Common myeloid progenitor, CD34-positive (primary cell): ENCODE data around the gene CFAP107.

Source experiments
- CTCF ChIA-PET: fragments of 350-600 bp; sonication (Branson Sonifier 250); formaldehyde crosslinking; loops from one replicate; lab custom pipeline; 2021; ENCODE audit warnings: antibody characterized with exemption; lab: Charles Lee
- POLR2A ChIA-PET: fragments of 350-600 bp; sonication (Branson Sonifier 250); formaldehyde crosslinking; loops from one replicate; lab custom pipeline; 2021; ENCODE audit warnings: antibody characterized with exemption; lab: Charles Lee
- DNase-seq, 3 donors: peaks; one replicate each; pipeline versions ENCODE4 v3.0.0 to v3.0.0-alpha.2; 2013
- H3K27ac ChIP-seq, 2 experiments: 1 replicate in 1 of 2; 2 replicates in 1 of 2; pipeline ENCODE4 v1.7.0; 2013; ENCODE audit warnings: inconsistent platforms in 2 of 2, low read length in 2 of 2, mild to moderate bottlenecking in 2 of 2, low read depth in 1 of 2, moderate library complexity in 1 of 2; ENCODE audit not compliant: severe bottlenecking in 2 of 2, insufficient read depth in 1 of 2, poor library complexity in 1 of 2
- H3K27me3 ChIP-seq, 5 experiments: replicated peaks in 2 of 5; 1 replicate in 3 of 5; 2 replicates in 2 of 5; pipeline versions ENCODE4 v1.6.1 to v1.7.0; 2013; ENCODE audit warnings: low read length in 4 of 5, mild to moderate bottlenecking in 2 of 5, moderate library complexity in 2 of 5, inconsistent platforms in 1 of 5; ENCODE audit not compliant: insufficient read depth in 5 of 5, control insufficient read depth in 4 of 5
- H3K36me3 ChIP-seq, 4 experiments: 1 replicate in 2 of 4; 2 replicates in 2 of 4; pipeline versions ENCODE4 v1.6.1 to v1.7.0; 2013; ENCODE audit warnings: low read length in 3 of 4, control low read depth in 1 of 4, mild to moderate bottlenecking in 1 of 4; ENCODE audit not compliant: control insufficient read depth in 4 of 4, insufficient read depth in 4 of 4
- H3K4me1 ChIP-seq, 4 experiments: 1 replicate in 3 of 4; 2 replicates in 1 of 4; pipeline versions ENCODE4 v1.6.1 to v1.7.1; 2013; ENCODE audit warnings: low read length in 3 of 4, mild to moderate bottlenecking in 3 of 4, control low read depth in 1 of 4, inconsistent platforms in 1 of 4, moderate library complexity in 1 of 4; ENCODE audit not compliant: control insufficient read depth in 4 of 4, insufficient read depth in 4 of 4; ENCODE audit errors: control extremely low read depth in 1 of 4
- H3K4me3 ChIP-seq, 7 experiments: 1 replicate in 4 of 7; 2 replicates in 3 of 7; pipeline versions ENCODE4 v1.5.1 to v1.7.0; 2013; ENCODE audit warnings: mild to moderate bottlenecking in 7 of 7, low read length in 6 of 7, moderate library complexity in 6 of 7, inconsistent platforms in 2 of 7, low read depth in 2 of 7, control low read depth in 1 of 7; ENCODE audit not compliant: insufficient read depth in 4 of 7, control insufficient read depth in 1 of 7; ENCODE audit errors: extremely low read depth in 1 of 7
- H3K9me3 ChIP-seq, 5 experiments: 1 replicate in 4 of 5; 2 replicates in 1 of 5; pipeline versions ENCODE4 v1.6.1 to v1.7.1; 2013; ENCODE audit warnings: low read length in 4 of 5, mild to moderate bottlenecking in 2 of 5, inconsistent platforms in 1 of 5, low read depth in 1 of 5, moderate library complexity in 1 of 5; ENCODE audit not compliant: control insufficient read depth in 4 of 5, insufficient read depth in 2 of 5; ENCODE audit errors: control extremely low read depth in 1 of 5
- WGBS: methylation state at CpG from one replicate; pipeline ENCODE4 v1.1.5; 2013; ENCODE audit not compliant: insufficient coverage; 5-methylcytosine and 5-hydroxymethylcytosine counted together

CFAP107 gene

DNA sequence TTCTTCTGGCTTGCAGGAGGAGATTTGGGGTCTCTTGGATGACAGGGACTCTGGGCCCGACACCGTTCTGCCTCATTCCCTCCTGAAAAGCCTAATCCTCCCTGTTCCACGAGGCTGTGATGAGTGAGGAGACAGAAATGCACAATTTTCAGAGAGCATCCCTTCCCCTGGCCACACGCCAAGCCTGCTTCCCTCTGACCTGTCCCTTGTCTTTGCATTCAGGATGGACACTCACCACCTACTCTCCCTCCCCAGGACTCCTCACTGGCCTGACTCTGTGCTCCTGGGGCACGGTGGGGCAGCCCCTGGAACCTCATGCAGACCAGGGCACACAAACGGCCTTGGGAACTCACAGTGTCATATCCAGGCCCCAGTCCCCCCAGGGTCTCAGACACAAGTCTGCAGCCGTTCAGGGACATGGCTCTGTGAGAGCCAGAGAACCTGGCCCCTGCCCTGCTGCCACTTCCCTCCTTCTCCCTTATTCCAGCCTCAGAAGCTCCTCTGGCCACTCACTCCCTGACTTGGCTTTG, 24.0 kb downstream of the CFAP107 start:
- Histone ChIP-seq H3K4me1 (no peaks in the 10 kb centered on the region), H3K36me3 (no peaks in the 10 kb centered on the region), H3K9me3 (peaks cover 0 to 3% (median 0%) of the 10 kb centered on the region in 5 experiments), H3K27ac (no peak overlapping the region), H3K4me3 (no peak overlapping the region), H3K27me3 (peaks cover 0 to 27% (median 4%) of the 10 kb centered on the region in 5 experiments)
- CTCF ChIA-PET = no interaction called here
- DNase-seq = no peak
- WGBS = 79% methylated on average over 7 of the region's 7 CpGs
- POLR2A ChIA-PET = no interaction called here

DNA sequence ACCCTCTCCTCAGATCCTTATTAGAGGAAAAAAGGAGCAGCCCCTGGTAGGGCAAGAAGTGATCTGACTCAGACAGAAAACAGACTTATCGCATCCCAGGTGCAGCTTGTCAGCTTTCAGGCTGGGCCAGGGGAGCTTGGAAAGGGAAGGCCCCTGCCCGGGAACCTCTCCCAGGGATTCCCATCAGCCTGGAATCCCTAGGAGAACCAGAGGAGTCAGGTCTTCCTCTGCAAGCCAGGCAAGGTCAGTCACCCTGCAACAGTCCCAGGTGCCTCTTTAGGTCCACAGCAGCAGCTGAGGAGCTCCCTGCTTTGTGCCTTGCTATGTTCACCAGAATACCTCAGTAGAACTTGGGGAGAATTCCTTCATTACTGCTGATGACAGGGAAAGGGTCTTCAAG, 24.6 kb downstream of the CFAP107 start:
- ChIA-PET POLR2A (no interaction called here), CTCF (no interaction called here)
- H3K4me3 ChIP-seq = no peak overlapping the region
- no peak overlapping the region for H3K27ac ChIP-seq
- DNase-seq = no peak
- H3K9me3 ChIP-seq = peaks cover 0 to 3% (median 0%) of the 10 kb centered on the region in 5 experiments
- no peaks in the 10 kb centered on the region for H3K36me3 ChIP-seq
- H3K27me3 ChIP-seq = peaks cover 0 to 27% (median 4%) of the 10 kb centered on the region in 5 experiments
- 94% methylated on average over 2 of the region's 2 CpGs for WGBS
- H3K4me1 ChIP-seq = no peaks in the 10 kb centered on the region

DNA sequence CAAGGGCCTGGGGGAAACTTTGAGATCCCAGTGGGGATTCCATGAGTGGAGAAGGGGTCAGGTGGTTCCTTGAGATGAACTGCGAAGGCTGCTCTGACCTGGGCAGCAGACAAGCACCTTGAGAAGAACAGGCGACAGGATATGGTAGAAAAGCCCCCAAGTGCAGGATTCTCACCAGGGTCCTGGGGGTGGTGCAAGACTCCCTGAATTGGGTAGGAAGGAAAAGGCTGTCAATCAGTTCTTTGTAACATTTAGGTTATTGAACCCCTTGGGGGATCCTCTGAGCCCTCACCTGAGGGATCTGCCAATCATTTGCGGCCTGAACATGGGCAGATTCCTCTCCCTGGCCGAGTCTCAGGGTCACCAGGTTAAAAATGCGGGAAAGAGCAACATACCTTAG, 25.2 kb downstream of the CFAP107 start:
- Histone ChIP-seq H3K9me3 (peaks cover 0 to 3% (median 0%) of the 10 kb centered on the region in 5 experiments), H3K27me3 (peaks cover 0 to 27% (median 4%) of the 10 kb centered on the region in 5 experiments), H3K4me1 (no peaks in the 10 kb centered on the region), H3K4me3 (no peak overlapping the region), H3K27ac (no peak overlapping the region), H3K36me3 (no peaks in the 10 kb centered on the region)
- ChIA-PET CTCF (no interaction called here), POLR2A (no interaction called here)
- no peak for DNase-seq
- WGBS = 92% methylated on average over 5 of the region's 5 CpGs

DNA sequence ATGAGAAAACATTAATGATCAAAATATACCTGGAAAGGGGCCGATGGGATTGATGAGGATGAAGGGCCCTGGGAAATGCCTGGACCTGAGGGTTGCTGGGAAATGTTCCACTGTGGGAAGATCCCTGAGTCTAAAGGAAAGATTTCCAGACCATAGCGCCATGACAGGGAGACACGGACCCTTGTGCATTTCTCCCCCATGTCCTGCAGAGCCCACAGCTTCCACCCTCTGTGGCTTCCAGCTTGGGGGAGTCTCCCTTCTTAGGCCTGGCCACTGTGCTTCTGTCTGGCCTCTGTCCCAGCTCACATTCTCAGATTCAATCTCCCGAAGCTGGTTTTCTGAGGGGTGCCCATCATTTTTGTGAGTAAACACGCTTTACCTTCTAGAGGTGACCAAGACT, 26.5 kb downstream of the CFAP107 start:
- CTCF ChIA-PET = no interaction called here
- H3K36me3 ChIP-seq = no peaks in the 10 kb centered on the region
- H3K4me3 ChIP-seq = no peak overlapping the region
- POLR2A ChIA-PET = no interaction called here
- H3K4me1 ChIP-seq = no peaks in the 10 kb centered on the region
- H3K27me3 ChIP-seq = peaks cover 0 to 27% (median 0%) of the 10 kb centered on the region in 5 experiments
- no peak for DNase-seq
- H3K27ac ChIP-seq = no peak overlapping the region
- H3K9me3 ChIP-seq = peaks cover 0 to 3% (median 0%) of the 10 kb centered on the region in 5 experiments
- 96% methylated on average over 4 of the region's 5 CpGs for WGBS

DNA sequence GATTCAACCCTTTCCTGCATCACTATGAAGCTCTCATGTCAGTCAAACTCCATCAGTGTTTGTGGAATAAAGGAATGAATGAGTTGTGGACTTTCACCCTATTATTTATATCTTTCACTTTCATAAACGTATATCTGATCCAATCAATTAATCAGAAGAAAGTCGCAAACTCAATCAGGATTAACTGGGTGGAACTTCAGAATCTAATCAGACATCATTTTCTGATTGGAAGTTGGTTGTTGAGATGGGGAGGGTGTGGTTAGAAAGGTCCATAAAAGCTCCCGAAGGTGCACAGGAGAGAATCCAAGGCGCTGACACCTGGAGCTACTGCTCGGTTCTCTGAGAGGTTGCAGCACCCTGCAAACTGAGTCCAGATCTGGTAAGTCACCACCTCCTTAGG, 27.4 kb downstream of the CFAP107 start, which contains the start of gene PRAMEF12:
Gene PRAMEF12 (plus strand): TSS at position 301 of the 400 bp plus-strand sequence. CDS start 1,130 bp downstream, outside the sequence.
- Histone ChIP-seq H3K4me1 (no peaks in the 10 kb centered on the region), H3K27ac (no peak within 1 kb of the TSS), H3K4me3 (no peak within 1 kb of the TSS), H3K36me3 (no peaks in the 10 kb centered on the region), H3K27me3 (peaks cover 0 to 27% (median 0%) of the 10 kb centered on the region in 5 experiments), H3K9me3 (peaks cover 0 to 3% (median 0%) of the 10 kb centered on the region in 5 experiments)
- WGBS = 100% methylated on average over 4 of the region's 5 CpGs
- POLR2A ChIA-PET = no interaction called here
- DNase-seq = no peak
- CTCF ChIA-PET = no interaction called here

DNA sequence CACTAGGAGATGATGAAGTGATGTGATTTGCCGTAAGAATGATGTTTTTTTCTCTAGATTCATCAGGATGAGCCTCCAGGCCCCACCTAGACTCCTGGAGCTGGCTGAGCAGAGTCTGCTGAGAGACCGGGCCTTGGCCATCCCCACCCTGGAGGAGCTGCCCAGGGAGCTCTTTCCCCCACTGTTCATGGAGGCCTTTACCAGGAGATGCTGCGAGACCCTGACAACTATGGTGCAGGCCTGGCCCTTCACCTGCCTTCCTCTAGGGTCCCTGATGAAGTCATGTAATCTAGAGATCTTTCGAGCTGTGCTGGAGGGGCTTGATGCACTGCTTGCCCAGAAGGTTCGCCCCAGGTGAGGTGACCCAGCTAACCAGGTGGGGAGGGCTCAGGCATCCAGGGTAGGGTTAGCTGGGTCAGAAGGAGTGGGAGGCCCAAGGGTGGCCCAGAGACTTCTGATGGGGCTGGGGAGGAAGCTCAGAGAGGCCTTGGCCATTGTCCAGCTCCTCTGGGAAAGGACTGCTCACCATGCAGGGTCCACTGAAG, 28.9 kb downstream of the CFAP107 start:
- WGBS = 90% methylated on average over 4 of the region's 5 CpGs
- H3K27ac ChIP-seq = no peak overlapping the region
- no peak overlapping the region for H3K4me3 ChIP-seq
- DNase-seq = no peak
- no peaks in the 10 kb centered on the region for H3K4me1 ChIP-seq
- ChIA-PET CTCF (no interaction called here), POLR2A (no interaction called here)
- H3K27me3 ChIP-seq = peaks cover 0 to 16% (median 0%) of the 10 kb centered on the region in 5 experiments
- peaks cover 0 to 3% (median 0%) of the 10 kb centered on the region in 5 experiments for H3K9me3 ChIP-seq
- H3K36me3 ChIP-seq = no peaks in the 10 kb centered on the region

DNA sequence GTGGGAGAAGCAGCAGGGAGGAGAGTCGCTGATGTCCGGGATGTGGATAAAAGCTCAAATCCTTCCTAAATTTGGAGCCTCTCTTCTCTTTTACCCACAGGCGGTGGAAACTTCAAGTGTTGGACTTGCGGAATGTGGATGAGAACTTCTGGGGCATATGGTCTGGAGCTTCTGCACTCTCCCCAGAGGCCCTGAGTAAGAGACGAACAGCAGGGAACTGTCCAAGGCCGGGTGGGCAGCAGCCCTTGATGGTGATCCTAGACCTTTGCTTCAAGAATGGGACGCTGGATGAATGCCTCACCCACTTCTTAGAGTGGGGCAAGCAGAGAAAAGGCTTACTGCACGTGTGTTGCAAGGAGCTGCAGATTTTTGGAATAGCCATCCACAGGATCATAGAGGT, 29.4 kb downstream of the CFAP107 start:
- Histone ChIP-seq H3K9me3 (peaks cover 0 to 3% (median 0%) of the 10 kb centered on the region in 5 experiments), H3K36me3 (no peaks in the 10 kb centered on the region), H3K27me3 (peaks cover 0 to 10% (median 0%) of the 10 kb centered on the region in 5 experiments), H3K4me1 (no peaks in the 10 kb centered on the region), H3K27ac (no peak overlapping the region), H3K4me3 (no peak overlapping the region)
- CTCF ChIA-PET = no interaction called here
- no peak for DNase-seq
- WGBS = 85% methylated on average over 4 of the region's 8 CpGs
- POLR2A ChIA-PET = no interaction called here
